ENCODE measurements around the gene ZWINT. TPM values are rescaled to one million over a fixed set of nuclear protein-coding genes. Genes with fewer than 3 reads are reported as not detected.

Gene ZWINT
- 18.5 TPM for total RNA-seq

- peak; percentile 99 for DNase-seq
Observed at GRCh38 chr10:56360967-56361612, at the start of gene ZWINT. Gene ZWINT (minus strand): TSS chr10:56361259. CDS start chr10:56361236, 23 bp downstream.

GRCh38 chr10:56383806-56384205 is 22.7 kb upstream of the ZWINT start:
- DNase-seq, result no peak

GRCh38 chr10:56370217-56371113 is 9.4 kb upstream of the ZWINT start:
- no peak for DNase-seq

GRCh38 chr10:56360583-56360966 is 484 bp downstream of the ZWINT start:
- no peak for DNase-seq

GRCh38 chr10:56359837-56360236 is 1.2 kb downstream of the ZWINT start:
- no peak for DNase-seq

- DNase-seq, result no peak
Observed at GRCh38 chr10:56357018-56357417, 4.0 kb downstream of the ZWINT start.

GRCh38 chr10:56351909-56352630 is 9.0 kb downstream of the ZWINT start:
- no peak for DNase-seq

GRCh38 chr10:56349611-56350010 is 11.4 kb downstream of the ZWINT start:
- no peak for DNase-seq

- no peak for DNase-seq
Observed at GRCh38 chr10:56348101-56348500, 13.0 kb downstream of the ZWINT start.

- no peak for DNase-seq
Observed at GRCh38 chr10:56346845-56347415, 14.1 kb downstream of the ZWINT start.

- DNase-seq, result no peak
Observed at GRCh38 chr10:56341612-56342011, 19.4 kb downstream of the ZWINT start.

GRCh38 chr10:56329961-56330360 is 31.1 kb downstream of the ZWINT start:
- DNase-seq, result no peak

- DNase-seq, result no peak
Observed at GRCh38 chr10:56327118-56327517, 33.9 kb downstream of the ZWINT start.

- no peak for DNase-seq
Observed at GRCh38 chr10:56319386-56319785, 41.7 kb downstream of the ZWINT start.

- no peak for DNase-seq
Observed at GRCh38 chr10:56318816-56319215, 42.2 kb downstream of the ZWINT start.

- DNase-seq, result peak; percentile 7
Observed at GRCh38 chr10:56317603-56318002, 43.5 kb downstream of the ZWINT start.

- DNase-seq, result no peak
Observed at GRCh38 chr10:56316603-56317002, 44.5 kb downstream of the ZWINT start.
